Suppressor macrophage treated with lipopolysaccharide for 1 hour (primary cell): ENCODE results near the gene CNTNAP2.
A peak's percentile ranks its signal among the peaks of the same experiment; 100 is the strongest.
"Not testable (repeated sequence)": the region's sequence is repeated elsewhere in the genome, so short reads cannot be mapped to it uniquely, and the experiment has no call there.

Source experiments
- DNase-seq, 3 donors: peaks; one replicate each; pipeline ENCODE4 v3.0.0-alpha.2; 2020 to 2022

The CNTNAP2 gene

DNA sequence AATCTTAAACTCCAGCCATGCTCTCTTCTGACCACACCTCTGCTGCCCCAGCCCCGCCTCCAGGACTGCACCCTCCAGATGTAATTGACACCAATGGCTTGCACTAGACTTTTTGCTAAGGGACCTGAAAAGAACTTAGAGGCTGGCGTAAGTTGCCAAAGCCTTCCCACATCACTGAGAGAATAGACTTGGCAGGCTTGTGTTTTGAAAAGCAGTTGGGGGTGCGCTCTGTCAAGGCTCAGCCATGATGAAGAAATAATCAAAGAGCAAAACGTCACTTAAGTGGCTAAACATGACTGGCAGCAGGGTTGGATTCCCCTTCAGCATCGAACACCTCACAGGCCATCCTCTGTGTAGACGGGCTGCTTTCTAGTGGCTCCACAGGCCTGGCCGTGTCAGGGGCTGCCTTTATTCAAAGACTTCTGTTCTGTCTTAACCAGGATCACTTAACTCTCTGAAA lies 2278.8 kb downstream of the CNTNAP2 start:
- DNase-seq: no peak

DNA sequence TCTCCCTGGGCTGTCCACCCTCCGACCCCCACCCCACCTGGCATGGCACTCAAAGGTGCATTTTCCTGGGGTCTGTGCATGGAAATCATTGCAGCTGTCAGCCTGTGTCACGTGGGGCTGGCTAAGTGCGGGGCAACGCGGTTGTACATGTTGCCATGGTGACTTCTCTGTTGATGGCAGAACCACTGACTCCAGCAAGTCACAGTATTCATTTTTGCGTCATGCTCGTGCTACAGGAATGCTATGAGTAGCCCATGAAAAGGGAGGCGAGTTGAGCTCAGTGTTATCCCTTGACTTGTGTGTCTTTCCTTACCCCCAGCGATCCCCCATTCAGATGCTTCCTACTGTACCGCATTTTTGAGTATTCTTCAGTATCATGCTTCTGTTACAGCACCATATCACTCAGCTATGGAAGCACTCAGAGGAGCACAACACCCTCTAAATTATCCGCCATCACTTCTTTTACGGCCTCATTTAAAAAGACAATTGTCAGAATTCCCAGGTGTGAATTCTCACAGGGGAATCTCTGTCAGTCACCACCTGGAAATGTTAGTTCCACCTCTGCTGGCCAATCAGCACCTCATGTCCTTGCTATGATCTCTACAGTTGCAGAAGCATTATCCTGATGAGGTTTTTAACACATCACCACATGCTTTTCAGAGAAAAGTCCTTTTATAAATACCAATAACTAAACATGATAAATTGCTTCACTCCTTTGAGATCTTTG lies 2279.6 kb downstream of the CNTNAP2 start:
- no peak for DNase-seq

DNA sequence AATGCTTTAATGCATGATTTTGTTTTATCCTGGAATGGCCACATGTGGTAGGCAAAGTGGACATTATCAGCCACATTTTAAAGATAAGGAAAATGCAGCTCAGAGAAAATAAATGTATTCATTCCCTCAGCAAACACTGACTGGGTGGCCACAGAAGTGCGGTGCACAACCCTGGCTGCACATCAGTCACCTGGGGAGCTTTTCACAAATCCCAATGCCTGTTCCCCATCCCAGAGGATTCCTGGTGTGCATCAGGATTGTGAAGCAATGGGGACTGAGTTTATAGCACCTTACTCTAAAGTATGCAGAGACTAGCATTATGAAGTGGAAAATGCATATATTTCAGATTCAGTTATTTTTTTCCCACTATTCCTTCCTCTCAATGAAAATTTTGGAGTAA lies 2280.5 kb downstream of the CNTNAP2 start:
- DNase-seq: no peak

GRCh38 chr7:148397551-148397950 lies 2280.9 kb downstream of the CNTNAP2 start:
- DNase-seq: no peak

GRCh38 chr7:148397985-148398384 lies 2281.4 kb downstream of the CNTNAP2 start:
- DNase-seq: no peak

DNA sequence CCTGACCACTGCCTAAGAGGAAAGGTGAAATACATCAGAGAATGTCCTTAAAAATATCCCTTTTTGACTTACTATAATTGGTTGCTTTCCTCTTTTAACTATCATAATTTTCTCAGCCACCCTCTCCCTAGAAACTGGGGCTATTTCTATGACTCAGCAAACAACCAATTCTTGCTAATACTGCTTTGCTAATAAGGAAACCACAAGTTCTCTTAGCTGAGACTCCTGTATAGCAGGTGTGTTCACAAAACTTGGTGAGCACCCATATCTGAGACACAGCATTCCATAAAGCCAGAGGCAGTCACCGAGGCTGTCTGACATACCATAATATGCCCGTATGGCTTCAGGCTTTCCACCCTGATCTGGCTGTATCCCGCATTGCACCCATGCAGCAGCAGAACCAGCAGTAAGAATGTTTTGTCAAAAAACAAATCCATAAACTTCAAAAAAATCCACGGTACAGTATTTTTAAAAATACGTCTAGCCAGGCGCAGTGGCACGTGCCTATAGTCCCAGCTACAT lies 2282.3 kb downstream of the CNTNAP2 start:
- no peak for DNase-seq

- DNase-seq: peak in 1 of 3 donors; percentile 0
These were observed 2283.5 kb downstream of the CNTNAP2 start for GRCh38 chr7:148400101-148400500.

GRCh38 chr7:148402159-148402558 lies 2285.6 kb downstream of the CNTNAP2 start:
- DNase-seq: no peak

DNA sequence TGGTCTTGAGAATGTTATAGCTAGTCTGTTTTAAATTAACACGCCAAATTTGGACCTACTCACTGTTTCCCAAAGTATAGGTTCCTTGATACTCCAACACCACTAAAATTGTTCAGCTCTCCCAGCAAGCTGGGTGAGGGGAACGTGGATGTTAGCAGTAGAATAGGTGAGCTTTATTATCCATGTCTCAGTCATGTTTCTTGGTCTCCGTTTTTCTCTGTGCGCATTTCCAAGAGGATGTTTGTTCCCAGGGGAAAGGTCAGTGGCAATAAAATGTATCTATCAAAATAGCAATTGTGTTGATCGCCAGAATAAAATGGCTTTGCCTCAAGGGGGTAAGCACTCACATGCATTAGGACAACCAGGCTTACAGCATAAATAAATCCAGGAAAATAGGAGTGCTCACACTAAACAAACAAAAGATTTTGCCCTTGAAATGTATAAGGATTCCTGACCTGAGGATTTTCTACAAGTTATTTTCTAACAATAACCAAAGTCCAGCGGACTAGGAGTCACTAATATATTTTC lies 2286.9 kb downstream of the CNTNAP2 start:
- DNase-seq: no peak

DNA sequence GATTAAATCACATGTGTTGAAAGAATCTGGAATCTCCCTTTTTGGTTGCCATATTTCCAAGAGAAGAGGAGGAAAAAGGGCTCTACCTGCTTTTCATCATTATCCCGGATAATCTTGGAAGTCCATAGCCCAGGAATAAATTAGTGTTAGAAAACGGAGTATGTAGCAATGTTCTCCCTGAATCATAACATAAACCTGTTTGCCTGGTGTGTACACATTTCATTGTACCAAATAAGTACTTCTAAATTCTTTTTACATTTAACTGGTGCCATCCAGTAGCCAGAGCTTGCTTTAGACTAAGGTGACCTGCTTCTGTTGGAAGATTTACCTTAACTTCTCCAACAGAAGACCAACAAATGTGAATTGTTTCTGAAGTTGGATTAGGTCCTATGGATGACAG lies 2291.7 kb downstream of the CNTNAP2 start:
- DNase-seq: no peak

DNA sequence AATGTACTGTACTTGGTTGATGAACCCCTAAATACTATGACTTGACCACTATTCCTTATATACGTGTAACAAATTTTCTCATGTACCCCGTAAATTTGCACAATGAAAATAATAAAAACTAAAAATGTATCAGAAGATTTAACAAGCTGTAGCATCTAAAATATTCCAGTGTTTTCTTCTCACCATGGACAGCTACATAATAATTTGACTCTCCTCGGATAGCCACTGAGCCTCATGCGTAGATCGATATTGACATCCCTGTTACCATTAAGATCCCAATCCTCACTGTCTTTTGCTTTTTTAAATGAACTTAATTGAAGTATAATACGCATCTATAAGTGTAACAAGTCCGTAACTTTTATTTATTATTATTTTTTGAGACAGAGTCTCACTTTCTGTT lies 2294.3 kb downstream of the CNTNAP2 start:
- DNase-seq: no peak

GRCh38 chr7:148412691-148413090 lies 2296.1 kb downstream of the CNTNAP2 start:
- DNase-seq: no peak

- DNase-seq: no peak
These were observed 2303.5 kb downstream of the CNTNAP2 start for GRCh38 chr7:148419856-148420832.

- no peak for DNase-seq
These were observed 2305.4 kb downstream of the CNTNAP2 start for GRCh38 chr7:148422030-148422429.

GRCh38 chr7:148426393-148426792 lies 2309.8 kb downstream of the CNTNAP2 start:
- DNase-seq: not testable (repeated sequence)

GRCh38 chr7:148430690-148431089 lies 2314.1 kb downstream of the CNTNAP2 start:
- not testable (repeated sequence) for DNase-seq

GRCh38 chr7:148433521-148434180 lies 2317.1 kb downstream of the CNTNAP2 start:
- no peak for DNase-seq

GRCh38 chr7:148434181-148434757 lies 2317.7 kb downstream of the CNTNAP2 start:
- DNase-seq: no peak

- DNase-seq: no peak
These were observed 2318.3 kb downstream of the CNTNAP2 start for GRCh38 chr7:148434887-148435286.

GRCh38 chr7:148435715-148436114 lies 2319.1 kb downstream of the CNTNAP2 start:
- DNase-seq: no peak

GRCh38 chr7:148436135-148436534 lies 2319.5 kb downstream of the CNTNAP2 start:
- DNase-seq: no peak

- DNase-seq: no peak
These were observed 2320.0 kb downstream of the CNTNAP2 start for GRCh38 chr7:148436571-148436970.
